ENCODE data around the gene AP1G1.

The AP1G1 gene

GRCh38 chr16:71698491-71698890, 110.1 kb downstream of the AP1G1 start:
- H3K4me3 ChIP-seq (ENCODE audit: low read depth, low read length) = no peak overlapping the region
- CTCF ChIA-PET = no interaction called here
- no peak overlapping the region for H3K27ac ChIP-seq (ENCODE audit: extremely low read depth, low read depth, low read length)
- TF ChIP-seq ZNF404 (tag by site-specific recombination; IDR thresholded peaks at IDR 0.05) (no peak), ZNF211 (tag by site-specific recombination; IDR thresholded peaks at IDR 0.05; ENCODE audit: low read depth) (no peak), ZNF112 (tag by site-specific recombination; IDR thresholded peaks at IDR 0.05) (no peak), YY2 (tag by site-specific recombination; IDR thresholded peaks at IDR 0.05) (no peak), ZNF670 (tag by site-specific recombination; IDR thresholded peaks at IDR 0.05; ENCODE audit: low read depth) (no peak), ZNF324 (tag by site-specific recombination; IDR thresholded peaks at IDR 0.05) (no peak), ZNF280C (tag by site-specific recombination; IDR thresholded peaks at IDR 0.05) (no peak), ZNF639 (tag by site-specific recombination; IDR thresholded peaks at IDR 0.05) (no peak), ZNF169 (tag by site-specific recombination; IDR thresholded peaks at IDR 0.05) (no peak), RBAK (tag by site-specific recombination; IDR thresholded peaks at IDR 0.05) (no peak), ZBTB10 (tag by site-specific recombination; IDR thresholded peaks at IDR 0.05) (no peak), ZNF221 (tag by site-specific recombination; IDR thresholded peaks at IDR 0.05; ENCODE audit: borderline replicate concordance) (no peak), MEIS1 (CRISPR knock-in tag; IDR thresholded peaks at IDR 0.05; ENCODE audit: borderline replicate concordance) (no peak), ZNF704 (tag by site-specific recombination; IDR thresholded peaks at IDR 0.05) (no peak), ZBTB44 (tag by site-specific recombination; IDR thresholded peaks at IDR 0.05) (no peak), WT1 (tag by site-specific recombination; IDR thresholded peaks at IDR 0.05) (no peak)
- peaks cover 0 to 25% of the 10 kb centered on the region in 2 experiments; a peak in 2 of 3 replicates for H3K36me3 ChIP-seq (ENCODE audit: control insufficient read depth in 2 of 2, insufficient read depth in 1 of 2, low read length in 2 of 2)
- H3K4me1 ChIP-seq (ENCODE audit: control insufficient read depth, insufficient read depth, low read length) = no peaks in the 10 kb centered on the region
- no peaks in the 10 kb centered on the region for H3K9me3 ChIP-seq (ENCODE audit: control insufficient read depth, insufficient read depth, low read depth, low read length)
- POLR2A ChIA-PET = no interaction called here

GRCh38 chr16:71693164-71693563, 115.5 kb downstream of the AP1G1 start:
- peaks cover 5 to 23% of the 10 kb centered on the region in 2 experiments; a peak in 2 of 3 replicates for H3K36me3 ChIP-seq (ENCODE audit: control insufficient read depth in 2 of 2, insufficient read depth in 1 of 2, low read length in 2 of 2)
- CTCF ChIA-PET = no interaction called here
- H3K4me1 ChIP-seq (ENCODE audit: control insufficient read depth, insufficient read depth, low read length) = no peaks in the 10 kb centered on the region
- POLR2A ChIA-PET = no interaction called here
- H3K4me3 ChIP-seq (ENCODE audit: low read depth, low read length) = no peak overlapping the region
- H3K9me3 ChIP-seq (ENCODE audit: control insufficient read depth, insufficient read depth, low read depth, low read length) = no peaks in the 10 kb centered on the region
- H3K27ac ChIP-seq (ENCODE audit: extremely low read depth, low read depth, low read length) = no peak overlapping the region
- TF ChIP-seq ZNF501 (tag by site-specific recombination; IDR thresholded peaks at IDR 0.05) (no peak), ZNF174 (tag by site-specific recombination; IDR thresholded peaks at IDR 0.05) (no peak), ZNF521 (tag by site-specific recombination; IDR thresholded peaks at IDR 0.05) (no peak), KLF17 (tag by site-specific recombination; IDR thresholded peaks at IDR 0.05) (no peak), ZNF350 (tag by site-specific recombination; IDR thresholded peaks at IDR 0.05) (no peak), ZNF654 (tag by site-specific recombination; IDR thresholded peaks at IDR 0.05; ENCODE audit: low read depth) (no peak), ZNF621 (tag by site-specific recombination; IDR thresholded peaks at IDR 0.05) (no peak), ZNF112 (tag by site-specific recombination; IDR thresholded peaks at IDR 0.05) (no peak), ZBTB21 (tag by site-specific recombination; IDR thresholded peaks at IDR 0.05) (no peak), ZNF274 (IDR thresholded peaks at IDR 0.05; ENCODE audit: low read length) (no peak), ZNF274 (tag by site-specific recombination; IDR thresholded peaks at IDR 0.05; ENCODE audit: borderline replicate concordance) (no peak), ZNF23 (tag by site-specific recombination; IDR thresholded peaks at IDR 0.05; ENCODE audit: borderline replicate concordance) (no peak)

All from HEK293 (cell line).